ENCODE data around the gene BABAM2.

The BABAM2 gene

GRCh38 chr2:27946530-27947060 lies 56.1 kb downstream of the BABAM2 start:
- Histone ChIP-seq H3K9me3 (ENCODE audit: control insufficient read depth, low read length) (no peaks in the 10 kb centered on the region), H3K27ac (ENCODE audit: low read depth, low read length, severe bottlenecking) (no peak overlapping the region), H3K36me3 (ENCODE audit: control insufficient read depth, insufficient read depth, low read length) (no peaks in the 10 kb centered on the region), H3K4me1 (ENCODE audit: control insufficient read depth, insufficient read depth, low read length, poor library complexity, severe bottlenecking) (no peaks in the 10 kb centered on the region), H3K4me3 (ENCODE audit: extremely low read depth, insufficient read depth, low read length, poor library complexity, severe bottlenecking) (no peak overlapping the region)
- 70 to 94% methylated on average over 2 of the region's 5 CpGs for WGBS, 2 experiments (ENCODE audit: insufficient coverage in 2 of 2)

GRCh38 chr2:27952070-27952469 lies 61.5 kb downstream of the BABAM2 start:
- Histone ChIP-seq H3K9me3 (ENCODE audit: control insufficient read depth, low read length) (no peaks in the 10 kb centered on the region), H3K4me1 (ENCODE audit: control insufficient read depth, insufficient read depth, low read length, poor library complexity, severe bottlenecking) (no peaks in the 10 kb centered on the region), H3K27ac (ENCODE audit: low read depth, low read length, severe bottlenecking) (no peak overlapping the region), H3K36me3 (ENCODE audit: control insufficient read depth, insufficient read depth, low read length) (no peaks in the 10 kb centered on the region), H3K4me3 (ENCODE audit: extremely low read depth, insufficient read depth, low read length, poor library complexity, severe bottlenecking) (no peak overlapping the region)
- no CpG with 5 or more reads among the region's 1 CpG for WGBS, 2 experiments (ENCODE audit: insufficient coverage in 2 of 2)

- Histone ChIP-seq H3K36me3 (ENCODE audit: control insufficient read depth, insufficient read depth, low read length) (no peaks in the 10 kb centered on the region), H3K4me1 (ENCODE audit: control insufficient read depth, insufficient read depth, low read length, poor library complexity, severe bottlenecking) (no peaks in the 10 kb centered on the region), H3K9me3 (ENCODE audit: control insufficient read depth, low read length) (no peaks in the 10 kb centered on the region), H3K4me3 (ENCODE audit: extremely low read depth, insufficient read depth, low read length, poor library complexity, severe bottlenecking) (no peak overlapping the region), H3K27ac (ENCODE audit: low read depth, low read length, severe bottlenecking) (no peak overlapping the region)
- WGBS, 2 experiments (ENCODE audit: insufficient coverage in 2 of 2): 82 to 93% methylated on average over 3 to 4 of the region's 4 CpGs
Observed at GRCh38 chr2:27953077-27953476, 62.5 kb downstream of the BABAM2 start.

GRCh38 chr2:27954221-27954673 lies 63.7 kb downstream of the BABAM2 start:
- Histone ChIP-seq H3K27ac (ENCODE audit: low read depth, low read length, severe bottlenecking) (no peak overlapping the region), H3K4me1 (ENCODE audit: control insufficient read depth, insufficient read depth, low read length, poor library complexity, severe bottlenecking) (peaks cover 2% of the 10 kb centered on the region), H3K4me3 (ENCODE audit: extremely low read depth, insufficient read depth, low read length, poor library complexity, severe bottlenecking) (no peak overlapping the region), H3K36me3 (ENCODE audit: control insufficient read depth, insufficient read depth, low read length) (no peaks in the 10 kb centered on the region), H3K9me3 (ENCODE audit: control insufficient read depth, low read length) (no peaks in the 10 kb centered on the region)
- 67 to 100% methylated on average over 1 to 4 of the region's 4 CpGs for WGBS, 2 experiments (ENCODE audit: insufficient coverage in 2 of 2)

GRCh38 chr2:27954771-27955383 lies 64.3 kb downstream of the BABAM2 start:
- H3K9me3 ChIP-seq (ENCODE audit: control insufficient read depth, low read length): no peaks in the 10 kb centered on the region
- WGBS, 2 experiments (ENCODE audit: insufficient coverage in 2 of 2): 80% methylated on average over 1 of the region's 2 CpGs; no CpG with 5 or more reads in 1 of the 2 experiments
- no peak overlapping the region for H3K4me3 ChIP-seq (ENCODE audit: extremely low read depth, insufficient read depth, low read length, poor library complexity, severe bottlenecking)
- peak overlapping the region; percentile 48 for H3K27ac ChIP-seq (ENCODE audit: low read depth, low read length, severe bottlenecking)
- peaks cover 2% of the 10 kb centered on the region for H3K4me1 ChIP-seq (ENCODE audit: control insufficient read depth, insufficient read depth, low read length, poor library complexity, severe bottlenecking)
- no peaks in the 10 kb centered on the region for H3K36me3 ChIP-seq (ENCODE audit: control insufficient read depth, insufficient read depth, low read length)

- Histone ChIP-seq H3K27ac (ENCODE audit: low read depth, low read length, severe bottlenecking) (peak overlapping the region; percentile 48), H3K9me3 (ENCODE audit: control insufficient read depth, low read length) (no peaks in the 10 kb centered on the region), H3K36me3 (ENCODE audit: control insufficient read depth, insufficient read depth, low read length) (no peaks in the 10 kb centered on the region), H3K4me3 (ENCODE audit: extremely low read depth, insufficient read depth, low read length, poor library complexity, severe bottlenecking) (no peak overlapping the region), H3K4me1 (ENCODE audit: control insufficient read depth, insufficient read depth, low read length, poor library complexity, severe bottlenecking) (peaks cover 2% of the 10 kb centered on the region)
- 100% methylated on average over 3 of the region's 5 CpGs; no CpG with 5 or more reads in 1 of the 2 experiments for WGBS, 2 experiments (ENCODE audit: insufficient coverage in 2 of 2)
Observed at GRCh38 chr2:27955384-27956161, 65.0 kb downstream of the BABAM2 start.

- Histone ChIP-seq H3K9me3 (ENCODE audit: control insufficient read depth, low read length) (no peaks in the 10 kb centered on the region), H3K36me3 (ENCODE audit: control insufficient read depth, insufficient read depth, low read length) (no peaks in the 10 kb centered on the region), H3K4me3 (ENCODE audit: extremely low read depth, insufficient read depth, low read length, poor library complexity, severe bottlenecking) (no peak overlapping the region), H3K27ac (ENCODE audit: low read depth, low read length, severe bottlenecking) (no peak overlapping the region), H3K4me1 (ENCODE audit: control insufficient read depth, insufficient read depth, low read length, poor library complexity, severe bottlenecking) (peaks cover 2% of the 10 kb centered on the region)
- WGBS, 2 experiments (ENCODE audit: insufficient coverage in 2 of 2): 88 to 93% methylated on average over 2 of the region's 2 CpGs
Observed at GRCh38 chr2:27956888-27957287, 66.4 kb downstream of the BABAM2 start.

GRCh38 chr2:27958711-27959378 lies 68.3 kb downstream of the BABAM2 start:
- Histone ChIP-seq H3K36me3 (ENCODE audit: control insufficient read depth, insufficient read depth, low read length) (no peaks in the 10 kb centered on the region), H3K4me3 (ENCODE audit: extremely low read depth, insufficient read depth, low read length, poor library complexity, severe bottlenecking) (no peak overlapping the region), H3K4me1 (ENCODE audit: control insufficient read depth, insufficient read depth, low read length, poor library complexity, severe bottlenecking) (peaks cover 2% of the 10 kb centered on the region), H3K9me3 (ENCODE audit: control insufficient read depth, low read length) (no peaks in the 10 kb centered on the region), H3K27ac (ENCODE audit: low read depth, low read length, severe bottlenecking) (no peak overlapping the region)
- 88% methylated on average over 1 of the region's 2 CpGs; no CpG with 5 or more reads in 1 of the 2 experiments for WGBS, 2 experiments (ENCODE audit: insufficient coverage in 2 of 2)

- Histone ChIP-seq H3K4me1 (ENCODE audit: control insufficient read depth, insufficient read depth, low read length, poor library complexity, severe bottlenecking) (peaks cover 2% of the 10 kb centered on the region), H3K4me3 (ENCODE audit: extremely low read depth, insufficient read depth, low read length, poor library complexity, severe bottlenecking) (no peak overlapping the region), H3K9me3 (ENCODE audit: control insufficient read depth, low read length) (no peaks in the 10 kb centered on the region), H3K27ac (ENCODE audit: low read depth, low read length, severe bottlenecking) (no peak overlapping the region), H3K36me3 (ENCODE audit: control insufficient read depth, insufficient read depth, low read length) (no peaks in the 10 kb centered on the region)
- 86 to 100% methylated on average over 1 to 2 of the region's 4 CpGs for WGBS, 2 experiments (ENCODE audit: insufficient coverage in 2 of 2)
Observed at GRCh38 chr2:27959496-27959895, 69.0 kb downstream of the BABAM2 start.

- 60 to 80% methylated on average over 1 of the region's 4 CpGs for WGBS, 2 experiments (ENCODE audit: insufficient coverage in 2 of 2)
- Histone ChIP-seq H3K9me3 (ENCODE audit: control insufficient read depth, low read length) (no peaks in the 10 kb centered on the region), H3K4me1 (ENCODE audit: control insufficient read depth, insufficient read depth, low read length, poor library complexity, severe bottlenecking) (peaks cover 2% of the 10 kb centered on the region), H3K36me3 (ENCODE audit: control insufficient read depth, insufficient read depth, low read length) (no peaks in the 10 kb centered on the region), H3K4me3 (ENCODE audit: extremely low read depth, insufficient read depth, low read length, poor library complexity, severe bottlenecking) (no peak overlapping the region), H3K27ac (ENCODE audit: low read depth, low read length, severe bottlenecking) (peak overlapping the region; percentile 7)
Observed at GRCh38 chr2:27960237-27960912, 69.8 kb downstream of the BABAM2 start.

Data from mesodermal cell (in vitro differentiated cells).